CD4-positive, alpha-beta T cell treated with Interleukin-4 for 4 hours (primary cell): ENCODE results near the gene OSBPL7.

Experiments used
- DNase-seq: peaks from one replicate; pipeline ENCODE4 v3.0.0-alpha.2; 2020

Gene OSBPL7

GRCh38 chr17:47820033-47820789 is 1.4 kb downstream of the OSBPL7 start:
- DNase-seq: no peak

GRCh38 chr17:47819475-47819874 is 2.1 kb downstream of the OSBPL7 start:
- DNase-seq: no peak

- no peak for DNase-seq
Measured at GRCh38 chr17:47818002-47818695, 3.4 kb downstream of the OSBPL7 start.

GRCh38 chr17:47816947-47817346 is 4.6 kb downstream of the OSBPL7 start:
- DNase-seq: no peak

GRCh38 chr17:47816111-47816735 is 5.4 kb downstream of the OSBPL7 start:
- DNase-seq: no peak

- no peak for DNase-seq
Measured at GRCh38 chr17:47815106-47815918, 6.3 kb downstream of the OSBPL7 start.

- no peak for DNase-seq
Measured at GRCh38 chr17:47813512-47814031, 8.0 kb downstream of the OSBPL7 start.

GRCh38 chr17:47813077-47813476 is 8.5 kb downstream of the OSBPL7 start:
- no peak for DNase-seq

GRCh38 chr17:47812146-47812920 is 9.3 kb downstream of the OSBPL7 start:
- DNase-seq: no peak

- DNase-seq: no peak
Measured at GRCh38 chr17:47811709-47812108, 9.9 kb downstream of the OSBPL7 start.

- no peak for DNase-seq
Measured at GRCh38 chr17:47810901-47811635, 10.5 kb downstream of the OSBPL7 start.

GRCh38 chr17:47810200-47810821 is 11.3 kb downstream of the OSBPL7 start:
- DNase-seq: peak; percentile 80

GRCh38 chr17:47808830-47809480 is 12.6 kb downstream of the OSBPL7 start:
- DNase-seq: no peak

GRCh38 chr17:47808036-47808829 is 13.4 kb downstream of the OSBPL7 start:
- no peak for DNase-seq

- DNase-seq: no peak
Measured at GRCh38 chr17:47807421-47807820, 14.2 kb downstream of the OSBPL7 start.

GRCh38 chr17:47806913-47807255 is 14.7 kb downstream of the OSBPL7 start:
- DNase-seq: no peak

- DNase-seq: no peak
Measured at GRCh38 chr17:47806026-47806912, 15.3 kb downstream of the OSBPL7 start.

- no peak for DNase-seq
Measured at GRCh38 chr17:47804461-47804860, 17.1 kb downstream of the OSBPL7 start.
